Keratinocyte (primary cell): ENCODE data around the gene SUN1. TPM values are rescaled to one million over a fixed set of nuclear protein-coding genes. Genes with fewer than 3 reads are reported as not detected.

ENCODE experiments used
- DNase-seq: peaks from one replicate; pipeline ENCODE4 v3.0.0-alpha.2; 2011; ENCODE audit warnings: low read depth, missing footprints, low spot score
- FAIRE-seq: peaks from 2 replicates; lab custom pipeline; 2011; peaks lifted over from hg19 to GRCh38; lab: Jason Lieb, UNC
- H2AFZ ChIP-seq: 2 replicates; pipeline ENCODE4 v1.6.0; 2012; ENCODE audit warnings: low read length, control low read depth, inconsistent platforms; ENCODE audit not compliant: control insufficient read depth
- H3K27ac ChIP-seq: 2 replicates; pipeline ENCODE4 v1.5.1; 2011; ENCODE audit warnings: low read length; ENCODE audit not compliant: control insufficient read depth, insufficient read depth
- H3K27me3 ChIP-seq: 3 replicates; pipeline ENCODE4 v1.6.0; 2011; ENCODE audit warnings: low read length; ENCODE audit not compliant: control insufficient read depth, insufficient read depth; ENCODE audit errors: extremely low read depth
- H3K36me3 ChIP-seq, 2 experiments: 2 replicates in 1 of 2; 3 replicates in 1 of 2; pipeline ENCODE4 v1.5.1; 2011; ENCODE audit warnings: low read length in 2 of 2, mild to moderate bottlenecking in 1 of 2; ENCODE audit not compliant: control insufficient read depth in 2 of 2, insufficient read depth in 2 of 2; ENCODE audit errors: extremely low read depth in 1 of 2
- H3K4me1 ChIP-seq: 3 replicates; pipeline ENCODE4 v1.5.1; 2011; ENCODE audit warnings: low read length; ENCODE audit not compliant: control insufficient read depth, insufficient read depth; ENCODE audit errors: extremely low read depth
- H3K4me2 ChIP-seq: 3 replicates; pipeline ENCODE4 v1.6.0; 2011; ENCODE audit warnings: low read depth, low read length; ENCODE audit not compliant: control insufficient read depth, insufficient read depth; ENCODE audit errors: extremely low read depth
- H3K4me3 ChIP-seq, 3 experiments: fragments of 200-600 bp in 1 of 3; sonication (generic) in 1 of 3; 2 replicates in 2 of 3; 3 replicates in 1 of 3; pipeline ENCODE4 v1.5.1; 2011 to 2016; ENCODE audit warnings: low read length in 3 of 3, mild to moderate bottlenecking in 3 of 3, control low read depth in 2 of 3, inconsistent platforms in 1 of 3, low read depth in 1 of 3, mixed read lengths in 1 of 3, mixed run types in 1 of 3, moderate library complexity in 1 of 3; ENCODE audit not compliant: control insufficient read depth in 2 of 3, insufficient read depth in 2 of 3; ENCODE audit errors: extremely low read depth in 1 of 3
- H3K79me2 ChIP-seq: 2 replicates; pipeline ENCODE4 v1.6.0; 2012; ENCODE audit warnings: low read length; ENCODE audit not compliant: control insufficient read depth, insufficient read depth
- H3K9ac ChIP-seq: 3 replicates; pipeline ENCODE4 v1.6.0; 2011; ENCODE audit warnings: low read length; ENCODE audit not compliant: control insufficient read depth, insufficient read depth; ENCODE audit errors: extremely low read depth
- H3K9me1 ChIP-seq: 3 replicates; pipeline ENCODE4 v1.6.0; 2011; ENCODE audit warnings: low read length; ENCODE audit not compliant: control insufficient read depth, insufficient read depth; ENCODE audit errors: extremely low read depth
- H3K9me3 ChIP-seq: 2 replicates; pipeline ENCODE4 v1.5.1; 2012; ENCODE audit warnings: low read depth, low read length; ENCODE audit not compliant: control insufficient read depth
- H4K20me1 ChIP-seq: 3 replicates; pipeline ENCODE4 v1.6.0; 2011; ENCODE audit warnings: low read length; ENCODE audit not compliant: control insufficient read depth, insufficient read depth; ENCODE audit errors: extremely low read depth
- EZH2 ChIP-seq: IDR thresholded peaks from one replicate; pipeline ENCODE4 v1.6.1; 2012; ENCODE audit warnings: inconsistent platforms, mild to moderate bottlenecking, low read length, moderate library complexity
- dilution Hi-C: fragments of 300-500 bp; cut with MboI; formaldehyde crosslinking; loops from one replicate; pipeline ENCODE4 v1.7.0; 2020; ENCODE audit warnings: low sequenced_read_pairs; ENCODE audit not compliant: extremely low pct_ligation_motif_present
- polyA plus RNA-seq, 5 experiments: library from polyadenylated mRNA; depleted of rRNA in 3 of 5; stranded (reverse) in 3 of 5; stranded (forward) in 1 of 5; unstranded in 1 of 5; fragments of >200 nt; gene quantifications; 1 replicate in 1 of 5; 2 replicates in 3 of 5; 3 replicates in 1 of 5; pipeline versions ENCODE4 v1.2.1 to v1.2.3, GENCODE V29; 2011 to 2012; ENCODE audit warnings: missing spikeins in 2 of 5, low read depth in 1 of 5, low replicate concordance in 1 of 5
- TF ChIP-seq, protein P1 (sequence below), 3 experiments: IDR thresholded peaks in 1 of 3; conservative IDR thresholded peaks in 1 of 3; optimal IDR thresholded peaks in 1 of 3; 2 replicates in 2 of 3; 3 replicates in 1 of 3; pipeline versions ENCODE3 to v1.5.1; 2011; ENCODE audit warnings: low read length in 3 of 3, mild to moderate bottlenecking in 3 of 3, moderate library complexity in 2 of 3, control low read depth in 1 of 3, inconsistent platforms in 1 of 3; ENCODE audit not compliant: insufficient read depth in 2 of 3; ENCODE audit errors: extremely low read depth in 1 of 3

Gene SUN1
- polyA plus RNA-seq, 1 donor (not counting 4 experiments of a cell fraction or from before 2014, with no cell fraction given) = 166 TPM

DNA sequence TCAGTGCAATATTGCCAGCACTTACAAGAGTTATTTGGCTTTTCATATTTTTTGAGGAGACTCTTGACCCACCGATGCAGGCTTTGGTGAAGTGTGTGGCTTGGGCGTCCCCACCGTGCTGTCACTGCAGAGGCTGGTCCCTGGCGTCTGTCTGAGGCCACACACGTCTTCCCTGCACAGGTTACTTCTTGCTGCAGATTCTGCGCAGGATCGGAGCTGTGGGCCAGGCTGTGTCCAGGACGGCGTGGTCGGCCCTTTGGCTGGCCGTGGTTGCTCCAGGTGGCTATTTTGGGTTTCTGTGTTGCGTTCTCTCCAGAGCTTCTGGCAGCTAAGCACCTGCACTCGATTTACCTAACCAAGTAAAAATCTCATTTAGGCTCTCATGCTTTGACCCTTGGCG lies 18.9 kb downstream of the SUN1 start:
- no peak overlapping the region for H3K4me3 ChIP-seq
- H3K9me3 ChIP-seq = no peaks in the 10 kb centered on the region
- no peak overlapping the region for H2AFZ ChIP-seq
- peaks cover 5% of the 10 kb centered on the region for H3K79me2 ChIP-seq
- FAIRE-seq = no peak
- no peak overlapping the region for H3K27ac ChIP-seq
- H3K27me3 ChIP-seq = no peaks in the 10 kb centered on the region
- H3K9me1 ChIP-seq = no peaks in the 10 kb centered on the region
- H3K36me3 ChIP-seq = peaks cover 24 to 43% of the 10 kb centered on the region in 2 experiments
- no peak for TF ChIP-seq EZH2
- TF ChIP-seq, protein P1, sequence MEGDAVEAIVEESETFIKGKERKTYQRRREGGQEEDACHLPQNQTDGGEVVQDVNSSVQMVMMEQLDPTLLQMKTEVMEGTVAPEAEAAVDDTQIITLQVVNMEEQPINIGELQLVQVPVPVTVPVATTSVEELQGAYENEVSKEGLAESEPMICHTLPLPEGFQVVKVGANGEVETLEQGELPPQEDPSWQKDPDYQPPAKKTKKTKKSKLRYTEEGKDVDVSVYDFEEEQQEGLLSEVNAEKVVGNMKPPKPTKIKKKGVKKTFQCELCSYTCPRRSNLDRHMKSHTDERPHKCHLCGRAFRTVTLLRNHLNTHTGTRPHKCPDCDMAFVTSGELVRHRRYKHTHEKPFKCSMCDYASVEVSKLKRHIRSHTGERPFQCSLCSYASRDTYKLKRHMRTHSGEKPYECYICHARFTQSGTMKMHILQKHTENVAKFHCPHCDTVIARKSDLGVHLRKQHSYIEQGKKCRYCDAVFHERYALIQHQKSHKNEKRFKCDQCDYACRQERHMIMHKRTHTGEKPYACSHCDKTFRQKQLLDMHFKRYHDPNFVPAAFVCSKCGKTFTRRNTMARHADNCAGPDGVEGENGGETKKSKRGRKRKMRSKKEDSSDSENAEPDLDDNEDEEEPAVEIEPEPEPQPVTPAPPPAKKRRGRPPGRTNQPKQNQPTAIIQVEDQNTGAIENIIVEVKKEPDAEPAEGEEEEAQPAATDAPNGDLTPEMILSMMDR (optimal IDR thresholded peaks at IDR 0.05 in 1 of 3, IDR thresholded peaks at IDR 0.05 in 1 of 3, conservative IDR thresholded peaks at IDR 0.05 in 1 of 3; ENCODE audit: extremely low read depth in 1 of 3, insufficient read depth in 2 of 3, low read length in 3 of 3) = no peak
- H3K4me1 ChIP-seq = no peaks in the 10 kb centered on the region
- dilution Hi-C loops = no loop called here
- H4K20me1 ChIP-seq = no peaks in the 10 kb centered on the region
- no peak for DNase-seq
- no peak overlapping the region for H3K4me2 ChIP-seq
- no peak overlapping the region for H3K9ac ChIP-seq

DNA sequence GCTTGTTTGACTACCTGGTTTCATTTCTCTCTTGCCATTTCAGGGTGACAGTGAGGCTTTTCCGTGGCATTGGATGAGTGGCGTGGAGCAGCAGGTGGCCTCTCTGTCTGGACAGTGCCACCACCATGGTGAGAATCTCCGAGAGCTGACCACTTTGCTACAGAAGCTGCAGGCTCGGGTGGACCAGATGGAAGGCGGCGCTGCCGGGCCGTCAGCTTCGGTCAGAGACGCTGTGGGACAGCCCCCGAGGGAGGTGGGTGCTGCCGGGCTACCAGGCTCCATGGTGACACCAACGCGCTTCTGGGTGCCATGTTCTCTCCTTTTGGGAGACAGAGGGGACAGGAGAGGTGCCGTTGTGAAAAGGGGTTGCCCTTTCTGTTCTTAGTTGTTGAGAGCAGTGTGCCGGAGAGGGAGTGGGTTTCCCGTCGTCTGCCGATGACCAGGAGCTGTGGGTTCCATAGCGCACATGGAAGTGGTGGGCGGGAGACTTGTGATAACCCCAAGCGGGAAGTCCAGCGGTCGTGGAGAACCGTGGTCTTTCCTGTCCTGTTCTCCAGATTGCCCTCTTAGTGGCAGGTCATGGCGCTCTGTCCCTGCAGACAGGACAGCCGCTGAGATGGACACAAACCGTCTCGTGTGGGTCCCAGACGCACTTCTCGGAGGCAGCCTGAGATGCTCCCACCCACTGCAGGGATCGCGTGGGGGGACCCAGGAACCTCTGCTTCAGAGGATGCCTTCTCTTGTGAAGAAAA lies 21.3 kb downstream of the SUN1 start:
- no peak overlapping the region for H3K9ac ChIP-seq
- no peaks in the 10 kb centered on the region for H3K27me3 ChIP-seq
- H4K20me1 ChIP-seq = no peaks in the 10 kb centered on the region
- dilution Hi-C loops = no loop called here
- H3K36me3 ChIP-seq = peaks cover 39 to 55% of the 10 kb centered on the region in 2 experiments
- no peak overlapping the region for H3K4me2 ChIP-seq
- FAIRE-seq (no peak), DNase-seq (no peak)
- no peaks in the 10 kb centered on the region for H3K79me2 ChIP-seq
- H3K27ac ChIP-seq = no peak overlapping the region
- TF ChIP-seq EZH2 = no peak
- no peak overlapping the region for H3K4me3 ChIP-seq
- no peaks in the 10 kb centered on the region for H3K9me1 ChIP-seq
- no peaks in the 10 kb centered on the region for H3K9me3 ChIP-seq
- no peak overlapping the region for H2AFZ ChIP-seq
- H3K4me1 ChIP-seq = no peaks in the 10 kb centered on the region
